HepG2 (cell line): ENCODE measurements around the gene RAD23A. TPM values are rescaled to one million over a fixed set of nuclear protein-coding genes. Genes with fewer than 3 reads are reported as not detected.

ENCODE experiments used
- ATRX ChIP-seq: sonication (generic); formaldehyde crosslinking; IDR thresholded peaks from 2 replicates; pipeline ENCODE4 v1.4.0; 2020; ENCODE audit warnings: missing genetic modification reagents, borderline replicate concordance
- CBFB ChIP-seq: sonication (generic); formaldehyde crosslinking; IDR thresholded peaks from 2 replicates; pipeline ENCODE4 v1.4.0; 2020; ENCODE audit warnings: missing genetic modification reagents
- ETV5 ChIP-seq: IDR thresholded peaks from 2 replicates; pipeline ENCODE4 v1.6.1; 2018; ENCODE audit warnings: missing biosample characterization, missing genetic modification reagents, inconsistent platforms, borderline replicate concordance
- HDAC6 ChIP-seq: fragments of 200-600 bp; sonication (generic); IDR thresholded peaks from 2 replicates; pipeline ENCODE4 v1.7.0; 2017; ENCODE audit warnings: mild to moderate bottlenecking, antibody characterized with exemption, low read length, low read depth
- HIVEP1 ChIP-seq: sonication (generic); formaldehyde crosslinking; IDR thresholded peaks from 2 replicates; pipeline ENCODE4 v1.4.0; 2020; ENCODE audit warnings: mild to moderate bottlenecking, missing genetic modification reagents
- KLF12 ChIP-seq: sonication (generic); formaldehyde crosslinking; IDR thresholded peaks from 2 replicates; pipeline ENCODE4 v1.4.0; 2020; ENCODE audit warnings: missing genetic modification reagents, borderline replicate concordance
- MXD4 ChIP-seq: IDR thresholded peaks from 2 replicates; pipeline ENCODE4 v1.6.1; 2016; ENCODE audit warnings: mild to moderate bottlenecking, missing biosample characterization, missing genetic modification reagents
- RBFOX2 ChIP-seq: fragments of 200-400 bp; formaldehyde crosslinking; IDR thresholded peaks from 2 replicates; pipeline ENCODE4 v1.6.1; 2017; ENCODE audit warnings: low read depth, mild to moderate bottlenecking, low read length
- SMARCC2 ChIP-seq: fragments of 450-650 bp; IDR thresholded peaks from 2 replicates; pipeline ENCODE4 v1.6.1; 2017; ENCODE audit warnings: antibody characterized with exemption, mild to moderate bottlenecking
- ZC3H13 ChIP-seq: sonication (generic); formaldehyde crosslinking; IDR thresholded peaks from 2 replicates; pipeline ENCODE4 v1.8.1; 2023; ENCODE audit warnings: mild to moderate bottlenecking, missing genetic modification reagents, moderate library complexity
- ZFP36L2 ChIP-seq: sonication (generic); formaldehyde crosslinking; IDR thresholded peaks from 2 replicates; pipeline ENCODE4 v1.4.0; 2020; ENCODE audit warnings: missing genetic modification reagents
- ZKSCAN8 ChIP-seq: IDR thresholded peaks from 2 replicates; pipeline ENCODE4 v1.6.1; 2016; ENCODE audit warnings: borderline replicate concordance, missing genetic modification reagents, missing compliant biosample characterization
- ZNF367 ChIP-seq: sonication (generic); formaldehyde crosslinking; IDR thresholded peaks from 2 replicates; pipeline ENCODE4 v1.4.0; 2020; ENCODE audit warnings: missing genetic modification reagents, borderline replicate concordance
- ZNF577 ChIP-seq: sonication (generic); formaldehyde crosslinking; IDR thresholded peaks from 2 replicates; pipeline ENCODE4 v1.4.0; 2020; ENCODE audit warnings: mild to moderate bottlenecking, low read depth, missing genetic modification reagents, borderline replicate concordance
- ZNF605 ChIP-seq: sonication (generic); formaldehyde crosslinking; IDR thresholded peaks from 2 replicates; pipeline ENCODE4 v1.8.0; 2022; ENCODE audit warnings: mild to moderate bottlenecking, missing genetic modification reagents
- ZNF678 ChIP-seq: sonication (generic); formaldehyde crosslinking; IDR thresholded peaks from 2 replicates; pipeline ENCODE4 v1.4.0; 2020; ENCODE audit warnings: mild to moderate bottlenecking, missing genetic modification reagents
- ZNF780A ChIP-seq: sonication (generic); formaldehyde crosslinking; IDR thresholded peaks from 2 replicates; pipeline ENCODE4 v1.8.0; 2022; ENCODE audit warnings: mild to moderate bottlenecking, missing genetic modification reagents, moderate library complexity
- polyA plus RNA-seq, 8 experiments: library from polyadenylated mRNA; depleted of rRNA in 3 of 8; stranded (reverse) in 7 of 8; unstranded in 1 of 8; fragments of >200 nt; fragmentation: Illumina TruSeq in 4 of 8; extraction: Trizol in 4 of 8; gene quantifications; 2 replicates each; pipeline versions ENCODE4 v1.2.1 to v1.2.3, GENCODE V29; 2011 to 2016; ENCODE audit warnings: low read depth in 4 of 8, missing spikeins in 1 of 8, mixed read lengths in 1 of 8; ENCODE audit not compliant: insufficient read depth in 1 of 8
- total RNA-seq, 5 experiments: library from RNA; depleted of rRNA; stranded (reverse); fragments of >200 nt; fragmentation: Illumina TruSeq; extraction: Trizol; gene quantifications; 2 replicates each; pipeline ENCODE4 v1.2.3, GENCODE V29; 2016; ENCODE audit warnings: low read depth in 1 of 5
- TF ChIP-seq, protein P1 (sequence below): sonication (generic); formaldehyde crosslinking; IDR thresholded peaks from 2 replicates; pipeline ENCODE4 v1.4.0; 2020; ENCODE audit warnings: missing genetic modification reagents
- TF ChIP-seq, protein P2 (sequence below): sonication (generic); formaldehyde crosslinking; IDR thresholded peaks from 2 replicates; pipeline ENCODE4 v1.9.0; 2021; ENCODE audit warnings: missing genetic modification reagents, borderline replicate concordance
- TF ChIP-seq, protein P3 (sequence below): sonication (generic); formaldehyde crosslinking; IDR thresholded peaks from 2 replicates; pipeline ENCODE4 v1.8.0; 2022; ENCODE audit warnings: missing genetic modification reagents, mild to moderate bottlenecking, moderate library complexity, borderline replicate concordance
- TF ChIP-seq, protein P4 (sequence below): sonication (generic); formaldehyde crosslinking; IDR thresholded peaks from 2 replicates; pipeline ENCODE4 v1.5.0; 2020; ENCODE audit warnings: missing genetic modification reagents

The RAD23A gene
- total and polyA plus RNA-seq, 2 of the 13 experiments (the other 11 are each of a cell fraction or from before 2014, with no cell fraction given), result 42.5 to 54.2 TPM

DNA sequence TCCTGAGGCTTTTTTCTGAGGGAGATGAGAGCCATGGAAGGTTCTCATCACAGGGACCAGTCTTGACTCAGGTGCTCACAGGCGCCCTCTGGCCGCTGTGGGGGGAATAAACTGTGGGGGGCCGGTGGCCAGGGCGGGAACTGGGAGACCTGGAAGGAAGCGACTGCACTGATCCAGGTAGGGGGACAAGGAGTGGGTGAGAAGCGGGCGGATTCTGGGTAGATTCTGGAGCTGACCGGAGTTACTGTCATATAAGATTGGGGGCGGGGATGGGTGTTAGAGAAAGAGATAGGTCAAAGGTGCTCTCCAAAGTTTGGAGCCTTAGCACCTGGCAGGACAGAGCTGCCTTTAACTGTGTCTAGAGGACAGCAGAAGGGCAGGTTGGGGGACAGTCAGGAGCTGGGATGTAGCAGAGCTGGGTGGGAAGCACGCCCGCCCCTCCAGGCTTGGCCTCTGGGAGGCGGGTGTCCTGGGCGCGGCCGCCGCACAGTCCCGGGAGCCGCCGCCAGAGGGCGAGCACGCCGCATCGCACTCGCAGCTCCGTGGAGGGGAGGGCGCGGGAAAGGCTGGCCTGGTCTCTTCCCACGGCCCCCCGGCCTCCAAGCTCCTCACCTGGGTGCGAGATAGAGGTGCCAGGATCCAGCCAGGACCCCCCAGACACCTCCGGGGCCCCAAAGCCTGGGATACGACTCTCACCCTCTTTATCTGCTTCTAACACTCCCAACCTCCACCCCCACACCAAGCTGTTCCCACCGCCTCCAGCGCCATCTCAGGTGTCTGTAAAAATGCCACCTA is 19.6 kb downstream of the RAD23A start (continued):
- TF ChIP-seq, protein P1, sequence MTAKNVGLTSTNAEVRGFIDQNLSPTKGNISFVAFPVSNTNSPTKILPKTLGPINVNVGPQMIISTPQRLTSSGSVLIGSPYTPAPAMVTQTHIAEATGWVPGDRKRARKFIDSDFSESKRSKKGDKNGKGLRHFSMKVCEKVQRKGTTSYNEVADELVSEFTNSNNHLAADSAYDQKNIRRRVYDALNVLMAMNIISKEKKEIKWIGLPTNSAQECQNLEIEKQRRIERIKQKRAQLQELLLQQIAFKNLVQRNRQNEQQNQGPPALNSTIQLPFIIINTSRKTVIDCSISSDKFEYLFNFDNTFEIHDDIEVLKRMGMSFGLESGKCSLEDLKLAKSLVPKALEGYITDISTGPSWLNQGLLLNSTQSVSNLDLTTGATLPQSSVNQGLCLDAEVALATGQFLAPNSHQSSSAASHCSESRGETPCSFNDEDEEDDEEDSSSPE (CRISPR knock-in tag), result peak; percentile 80
- TF ChIP-seq HDAC6, result no peak
- no peak for TF ChIP-seq ZKSCAN8 (CRISPR knock-in tag)
- peak; percentile 59; the same call in 1 of the 2 replicates for TF ChIP-seq CBFB (CRISPR knock-in tag)
- TF ChIP-seq, protein P2, sequence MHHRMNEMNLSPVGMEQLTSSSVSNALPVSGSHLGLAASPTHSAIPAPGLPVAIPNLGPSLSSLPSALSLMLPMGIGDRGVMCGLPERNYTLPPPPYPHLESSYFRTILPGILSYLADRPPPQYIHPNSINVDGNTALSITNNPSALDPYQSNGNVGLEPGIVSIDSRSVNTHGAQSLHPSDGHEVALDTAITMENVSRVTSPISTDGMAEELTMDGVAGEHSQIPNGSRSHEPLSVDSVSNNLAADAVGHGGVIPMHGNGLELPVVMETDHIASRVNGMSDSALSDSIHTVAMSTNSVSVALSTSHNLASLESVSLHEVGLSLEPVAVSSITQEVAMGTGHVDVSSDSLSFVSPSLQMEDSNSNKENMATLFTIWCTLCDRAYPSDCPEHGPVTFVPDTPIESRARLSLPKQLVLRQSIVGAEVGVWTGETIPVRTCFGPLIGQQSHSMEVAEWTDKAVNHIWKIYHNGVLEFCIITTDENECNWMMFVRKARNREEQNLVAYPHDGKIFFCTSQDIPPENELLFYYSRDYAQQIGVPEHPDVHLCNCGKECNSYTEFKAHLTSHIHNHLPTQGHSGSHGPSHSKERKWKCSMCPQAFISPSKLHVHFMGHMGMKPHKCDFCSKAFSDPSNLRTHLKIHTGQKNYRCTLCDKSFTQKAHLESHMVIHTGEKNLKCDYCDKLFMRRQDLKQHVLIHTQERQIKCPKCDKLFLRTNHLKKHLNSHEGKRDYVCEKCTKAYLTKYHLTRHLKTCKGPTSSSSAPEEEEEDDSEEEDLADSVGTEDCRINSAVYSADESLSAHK (CRISPR knock-in tag), result no peak
- TF ChIP-seq, protein P3, sequence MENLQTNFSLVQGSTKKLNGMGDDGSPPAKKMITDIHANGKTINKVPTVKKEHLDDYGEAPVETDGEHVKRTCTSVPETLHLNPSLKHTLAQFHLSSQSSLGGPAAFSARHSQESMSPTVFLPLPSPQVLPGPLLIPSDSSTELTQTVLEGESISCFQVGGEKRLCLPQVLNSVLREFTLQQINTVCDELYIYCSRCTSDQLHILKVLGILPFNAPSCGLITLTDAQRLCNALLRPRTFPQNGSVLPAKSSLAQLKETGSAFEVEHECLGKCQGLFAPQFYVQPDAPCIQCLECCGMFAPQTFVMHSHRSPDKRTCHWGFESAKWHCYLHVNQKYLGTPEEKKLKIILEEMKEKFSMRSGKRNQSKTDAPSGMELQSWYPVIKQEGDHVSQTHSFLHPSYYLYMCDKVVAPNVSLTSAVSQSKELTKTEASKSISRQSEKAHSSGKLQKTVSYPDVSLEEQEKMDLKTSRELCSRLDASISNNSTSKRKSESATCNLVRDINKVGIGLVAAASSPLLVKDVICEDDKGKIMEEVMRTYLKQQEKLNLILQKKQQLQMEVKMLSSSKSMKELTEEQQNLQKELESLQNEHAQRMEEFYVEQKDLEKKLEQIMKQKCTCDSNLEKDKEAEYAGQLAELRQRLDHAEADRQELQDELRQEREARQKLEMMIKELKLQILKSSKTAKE, result no peak
- no peak for TF ChIP-seq ZNF678 (CRISPR knock-in tag)
- TF ChIP-seq ZNF367, result no peak
- TF ChIP-seq RBFOX2, result peak; percentile 53; the same call in 1 of the 2 replicates
- no peak for TF ChIP-seq ZNF577 (CRISPR knock-in tag)
- TF ChIP-seq ZFP36L2 (CRISPR knock-in tag), result no peak
- 0 out of 2 replicates have a peak, but pooled peaks have one; percentile 35 for TF ChIP-seq KLF12 (CRISPR knock-in tag)
- TF ChIP-seq ZNF605 (CRISPR knock-in tag), result peak; percentile 92; the same call in 1 of the 2 replicates
- TF ChIP-seq HIVEP1 (CRISPR knock-in tag), result no peak
- no peak for TF ChIP-seq ETV5 (CRISPR knock-in tag)
- no peak for TF ChIP-seq ZC3H13
- no peak for TF ChIP-seq ZNF780A (CRISPR knock-in tag)
- TF ChIP-seq SMARCC2, result no peak
- TF ChIP-seq, protein P4, sequence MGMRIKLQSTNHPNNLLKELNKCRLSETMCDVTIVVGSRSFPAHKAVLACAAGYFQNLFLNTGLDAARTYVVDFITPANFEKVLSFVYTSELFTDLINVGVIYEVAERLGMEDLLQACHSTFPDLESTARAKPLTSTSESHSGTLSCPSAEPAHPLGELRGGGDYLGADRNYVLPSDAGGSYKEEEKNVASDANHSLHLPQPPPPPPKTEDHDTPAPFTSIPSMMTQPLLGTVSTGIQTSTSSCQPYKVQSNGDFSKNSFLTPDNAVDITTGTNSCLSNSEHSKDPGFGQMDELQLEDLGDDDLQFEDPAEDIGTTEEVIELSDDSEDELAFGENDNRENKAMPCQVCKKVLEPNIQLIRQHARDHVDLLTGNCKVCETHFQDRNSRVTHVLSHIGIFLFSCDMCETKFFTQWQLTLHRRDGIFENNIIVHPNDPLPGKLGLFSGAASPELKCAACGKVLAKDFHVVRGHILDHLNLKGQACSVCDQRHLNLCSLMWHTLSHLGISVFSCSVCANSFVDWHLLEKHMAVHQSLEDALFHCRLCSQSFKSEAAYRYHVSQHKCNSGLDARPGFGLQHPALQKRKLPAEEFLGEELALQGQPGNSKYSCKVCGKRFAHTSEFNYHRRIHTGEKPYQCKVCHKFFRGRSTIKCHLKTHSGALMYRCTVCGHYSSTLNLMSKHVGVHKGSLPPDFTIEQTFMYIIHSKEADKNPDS (CRISPR knock-in tag), result no peak
- TF ChIP-seq MXD4 (CRISPR knock-in tag), result no peak
- no peak for TF ChIP-seq ATRX (CRISPR knock-in tag)
